ENCODE measurements around the gene PCGF6.
"Not testable (repeated sequence)": the region's sequence is repeated elsewhere in the genome, so short reads cannot be mapped to it uniquely, and the experiment has no call there.

The PCGF6 gene

GRCh38 chr10:103310197-103310596 lies 40.7 kb downstream of the PCGF6 start:
- no peak for DNase-seq

- no peak for DNase-seq
Measured at GRCh38 chr10:103307594-103307993, 43.3 kb downstream of the PCGF6 start.

GRCh38 chr10:103295374-103296015 lies 55.4 kb downstream of the PCGF6 start:
- DNase-seq = no peak

- no peak for DNase-seq
Measured at GRCh38 chr10:103291588-103291987, 59.4 kb downstream of the PCGF6 start.

- no peak for DNase-seq
Measured at GRCh38 chr10:103287992-103288391, 62.9 kb downstream of the PCGF6 start.

- no peak for DNase-seq
Measured at GRCh38 chr10:103284170-103284569, 66.8 kb downstream of the PCGF6 start.

GRCh38 chr10:103282961-103283360 lies 68.0 kb downstream of the PCGF6 start:
- DNase-seq = no peak

GRCh38 chr10:103281753-103282152 lies 69.2 kb downstream of the PCGF6 start:
- DNase-seq = peak; percentile 40

GRCh38 chr10:103280506-103280905 lies 70.4 kb downstream of the PCGF6 start:
- no peak for DNase-seq

- no peak for DNase-seq
Measured at GRCh38 chr10:103280031-103280430, 70.9 kb downstream of the PCGF6 start.

GRCh38 chr10:103278862-103279298 lies 72.1 kb downstream of the PCGF6 start:
- no peak for DNase-seq

GRCh38 chr10:103278537-103278823 lies 72.5 kb downstream of the PCGF6 start:
- no peak for DNase-seq

- peak; percentile 4 for DNase-seq
Measured at GRCh38 chr10:103277713-103278536, 73.0 kb downstream of the PCGF6 start.

GRCh38 chr10:103276896-103277712 lies 73.8 kb downstream of the PCGF6 start, which contains the start of gene INA:
INA (plus strand) TSS chr10:103277138; CDS start chr10:103277212, 74 bp downstream.
- DNase-seq = peak; percentile 52

- DNase-seq = no peak
Measured at GRCh38 chr10:103276251-103276895, 74.6 kb downstream of the PCGF6 start.

GRCh38 chr10:103273041-103273441 lies 77.9 kb downstream of the PCGF6 start:
- DNase-seq = no peak

GRCh38 chr10:103265717-103266329 lies 85.1 kb downstream of the PCGF6 start:
- DNase-seq = no peak

GRCh38 chr10:103262229-103262628 lies 88.7 kb downstream of the PCGF6 start:
- no peak for DNase-seq

- DNase-seq = no peak
Measured at GRCh38 chr10:103259989-103260388, 91.0 kb downstream of the PCGF6 start.

GRCh38 chr10:103258928-103259327 lies 92.0 kb downstream of the PCGF6 start:
- DNase-seq = not testable (repeated sequence)

- DNase-seq = no peak
Measured at GRCh38 chr10:103257812-103258211, 93.1 kb downstream of the PCGF6 start.

GRCh38 chr10:103256613-103257012 lies 94.3 kb downstream of the PCGF6 start:
- no peak for DNase-seq

Measured in NCI-H748 treated with DMSO at 0.1 percent for 48 hours (cell line).